ENCODE measurements around the gene GIGYF2. TPM values are rescaled to one million over a fixed set of nuclear protein-coding genes. Genes with fewer than 3 reads are reported as not detected.
"Not testable (repeated sequence)": the region's sequence is repeated elsewhere in the genome, so short reads cannot be mapped to it uniquely, and the experiment has no call there.

Gene GIGYF2
- total RNA-seq, 1 experiment from 2014 or later = 37.0 TPM

- DNase-seq (ENCODE audit: low spot score) = no peak
Measured at GRCh38 chr2:232894251-232894650, 197.1 kb downstream of the GIGYF2 start.

- no peak for DNase-seq (ENCODE audit: low spot score)
Measured at GRCh38 chr2:232894746-232895145, 197.6 kb downstream of the GIGYF2 start.

- DNase-seq (ENCODE audit: low spot score) = no peak
Measured at GRCh38 chr2:232896111-232896510, 199.0 kb downstream of the GIGYF2 start.

- DNase-seq (ENCODE audit: low spot score) = no peak
Measured at GRCh38 chr2:232896720-232897597, 199.8 kb downstream of the GIGYF2 start.

- no peak for DNase-seq (ENCODE audit: low spot score)
Measured at GRCh38 chr2:232897598-232898408, 200.7 kb downstream of the GIGYF2 start.

- DNase-seq (ENCODE audit: low spot score) = no peak
Measured at GRCh38 chr2:232898592-232899543, 201.7 kb downstream of the GIGYF2 start.

GRCh38 chr2:232900811-232901735, 203.9 kb downstream of the GIGYF2 start:
- DNase-seq (ENCODE audit: low spot score) = no peak

- DNase-seq (ENCODE audit: low spot score) = peak; percentile 89
Measured at GRCh38 chr2:232901736-232902578, 204.8 kb downstream of the GIGYF2 start.

- no peak for DNase-seq (ENCODE audit: low spot score)
Measured at GRCh38 chr2:232903989-232904388, 206.9 kb downstream of the GIGYF2 start.

GRCh38 chr2:232906867-232907717, 210.0 kb downstream of the GIGYF2 start:
- DNase-seq (ENCODE audit: low spot score) = not testable (repeated sequence)

- DNase-seq (ENCODE audit: low spot score) = not testable (repeated sequence)
Measured at GRCh38 chr2:232907718-232908085, 210.6 kb downstream of the GIGYF2 start.

- DNase-seq (ENCODE audit: low spot score) = no peak
Measured at GRCh38 chr2:232908695-232909094, 211.6 kb downstream of the GIGYF2 start.

Other genes with a start within 250 kb of the GIGYF2 start
- gene ALPI, start 241.2 kb upstream of the GIGYF2 start, total RNA-seq (2014; rRNA removed; shearing (Covaris generic)) = not detected in 2 replicates
- not detected in 2 replicates for gene ECEL1, start 209.5 kb upstream of the GIGYF2 start, total RNA-seq (2014; rRNA removed; shearing (Covaris generic))
- gene PRSS56, start 176.9 kb upstream of the GIGYF2 start, total RNA-seq (2014; rRNA removed; shearing (Covaris generic)) = not detected in 2 replicates
- gene CHRND, start 171.2 kb upstream of the GIGYF2 start, total RNA-seq (2014; rRNA removed; shearing (Covaris generic)) = not detected in 2 replicates
- gene CHRNG, start 157.6 kb upstream of the GIGYF2 start, total RNA-seq (2014; rRNA removed; shearing (Covaris generic)) = not detected in 2 replicates
- gene TIGD1, start 146.8 kb upstream of the GIGYF2 start, total RNA-seq (2014; rRNA removed; shearing (Covaris generic)) = 4.8 and 5.4 TPM in 2 replicates
- gene EIF4E2, start 146.6 kb upstream of the GIGYF2 start, total RNA-seq (2014; rRNA removed; shearing (Covaris generic)) = 97.7 and 277 TPM in 2 replicates
- 0.31 and 3.7 TPM in 2 replicates for gene EFHD1, start 63.7 kb upstream of the GIGYF2 start, total RNA-seq (2014; rRNA removed; shearing (Covaris generic))
- gene KCNJ13, start 79.2 kb downstream of the GIGYF2 start, total RNA-seq (2014; rRNA removed; shearing (Covaris generic)) = 0.12 TPM in 1 of 2 replicates, not detected in the other
- 0.10 and 0.25 TPM in 2 replicates for gene SNORC, start 172.9 kb downstream of the GIGYF2 start, total RNA-seq (2014; rRNA removed; shearing (Covaris generic))